Measurements from ENCODE around the gene GHRH.

Gene GHRH

DNA sequence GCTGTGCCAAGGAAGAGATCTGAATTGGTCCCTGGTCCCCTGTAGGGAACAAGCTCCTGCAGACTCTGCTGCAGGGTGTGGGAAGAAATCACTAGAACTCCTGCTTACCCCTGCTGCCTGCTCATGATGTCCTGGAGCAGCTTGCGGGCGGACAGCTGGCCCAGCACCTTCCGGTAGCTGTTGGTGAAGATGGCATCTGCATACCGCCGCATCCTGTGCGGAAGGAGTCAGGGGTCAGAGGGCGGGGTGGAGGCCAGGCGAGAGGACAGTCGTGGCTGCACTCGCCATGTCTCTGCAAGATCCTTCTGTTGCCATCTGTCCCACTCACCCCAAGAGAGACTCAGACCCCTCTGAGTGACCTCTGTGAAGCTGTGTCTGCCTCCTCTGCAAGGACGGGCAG, 5.3 kb downstream of the GHRH start:
- Mint-ChIP-seq H3K36me3 (no peaks in the 10 kb centered on the region), H3K27me3 (no peaks in the 10 kb centered on the region), H3K4me3 (no peak overlapping the region), H3K4me1 (no peaks in the 10 kb centered on the region), H3K9me3 (no peaks in the 10 kb centered on the region), H3K27ac (no peak overlapping the region)

DNA sequence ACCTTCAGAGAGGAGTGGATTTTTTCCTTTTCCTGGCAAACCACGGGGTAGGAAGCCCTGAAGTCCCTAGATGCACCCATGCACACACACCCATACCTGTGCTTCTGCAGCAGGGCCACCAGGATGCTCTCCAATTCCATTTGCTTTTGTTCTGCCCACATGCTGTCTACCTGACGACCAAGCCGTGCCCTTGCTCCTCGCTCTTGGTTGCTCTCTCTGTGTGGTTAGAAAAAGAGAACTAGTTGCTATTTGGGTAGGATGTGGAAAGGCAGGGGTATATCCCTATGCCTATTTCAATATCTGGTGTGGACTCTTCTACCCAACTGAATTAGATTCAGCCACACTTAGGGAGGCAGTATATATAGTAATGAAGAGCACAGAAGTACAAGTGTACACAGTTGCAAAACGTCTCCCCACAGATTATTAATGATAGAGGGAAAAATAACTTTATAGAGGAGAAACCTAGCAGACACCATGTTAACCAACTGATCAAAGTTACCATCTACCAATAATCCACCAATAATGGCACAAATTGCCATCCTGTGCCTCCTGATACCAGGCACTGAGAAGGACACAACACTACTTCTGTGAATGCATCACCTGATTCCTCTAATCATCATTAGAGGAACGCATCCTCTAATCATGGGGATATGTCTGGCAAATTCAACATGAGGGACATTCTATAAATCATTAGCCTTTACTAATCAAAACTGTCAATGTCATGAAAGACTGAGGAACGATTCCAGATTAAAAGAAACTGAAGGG, 7.3 kb downstream of the GHRH start:
- Mint-ChIP-seq H3K27me3 (no peaks in the 10 kb centered on the region), H3K4me3 (no peak overlapping the region), H3K27ac (no peak overlapping the region), H3K9me3 (no peaks in the 10 kb centered on the region), H3K4me1 (no peaks in the 10 kb centered on the region), H3K36me3 (no peaks in the 10 kb centered on the region)

DNA sequence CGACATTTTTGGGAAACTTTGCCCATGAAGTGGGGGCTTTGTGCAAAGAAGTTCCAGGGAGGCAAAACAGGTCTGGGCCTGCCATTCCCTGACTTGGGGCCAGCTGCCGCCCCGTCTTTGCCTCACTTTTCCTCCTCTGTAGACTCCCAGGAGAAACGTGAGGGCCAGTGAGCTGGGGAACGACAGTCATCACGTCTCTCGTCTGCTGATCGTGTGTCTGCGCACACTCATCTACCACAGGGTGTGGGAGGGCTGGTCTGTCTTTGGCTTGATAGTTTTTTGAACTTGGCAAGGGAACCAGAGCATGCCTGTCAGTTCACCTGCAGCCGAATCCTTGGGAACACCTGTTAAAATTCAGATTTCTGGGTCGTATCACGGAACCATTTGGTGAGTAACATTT, 8.5 kb downstream of the GHRH start:
- no peaks in the 10 kb centered on the region for H3K36me3 Mint-ChIP-seq
- no peaks in the 10 kb centered on the region for H3K4me1 Mint-ChIP-seq
- no peaks in the 10 kb centered on the region for H3K27me3 Mint-ChIP-seq
- no peak overlapping the region for H3K27ac Mint-ChIP-seq
- H3K4me3 Mint-ChIP-seq: no peak overlapping the region
- no peaks in the 10 kb centered on the region for H3K9me3 Mint-ChIP-seq

DNA sequence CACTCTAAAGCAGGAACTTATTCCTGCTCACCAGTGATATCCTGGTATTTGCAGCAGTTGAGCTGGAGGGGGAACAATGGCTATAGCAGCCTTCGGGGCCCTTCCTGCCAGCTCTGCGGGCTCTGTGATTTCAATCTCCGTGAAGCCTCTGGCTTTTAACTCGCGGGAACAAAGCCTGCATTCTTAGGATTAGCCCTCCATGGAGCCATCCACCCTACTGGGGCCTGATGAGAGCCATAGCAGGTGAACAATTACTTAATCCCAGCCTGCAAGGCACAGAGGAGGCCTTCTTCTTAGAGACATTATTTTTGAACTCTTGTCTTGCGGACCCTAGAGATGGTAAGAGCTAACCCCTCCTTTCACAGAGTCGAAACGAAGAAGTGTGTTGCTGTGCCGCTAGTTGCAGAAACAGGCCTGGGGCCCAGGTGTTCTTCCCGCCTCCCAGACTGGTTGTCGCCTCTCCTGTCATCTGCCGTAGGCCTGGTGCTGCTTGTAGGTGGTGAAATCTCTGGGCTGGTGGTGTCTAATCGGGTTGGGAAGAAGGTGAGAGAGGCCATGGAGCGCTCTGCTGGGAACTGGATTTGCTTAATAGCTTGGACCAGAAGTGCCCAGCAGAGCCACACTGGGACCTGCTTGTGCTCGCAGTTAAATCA, 9.7 kb downstream of the GHRH start:
- Mint-ChIP-seq H3K4me3 (no peak overlapping the region), H3K4me1 (no peaks in the 10 kb centered on the region), H3K36me3 (no peaks in the 10 kb centered on the region), H3K27ac (no peak overlapping the region), H3K9me3 (no peaks in the 10 kb centered on the region), H3K27me3 (no peaks in the 10 kb centered on the region)

DNA sequence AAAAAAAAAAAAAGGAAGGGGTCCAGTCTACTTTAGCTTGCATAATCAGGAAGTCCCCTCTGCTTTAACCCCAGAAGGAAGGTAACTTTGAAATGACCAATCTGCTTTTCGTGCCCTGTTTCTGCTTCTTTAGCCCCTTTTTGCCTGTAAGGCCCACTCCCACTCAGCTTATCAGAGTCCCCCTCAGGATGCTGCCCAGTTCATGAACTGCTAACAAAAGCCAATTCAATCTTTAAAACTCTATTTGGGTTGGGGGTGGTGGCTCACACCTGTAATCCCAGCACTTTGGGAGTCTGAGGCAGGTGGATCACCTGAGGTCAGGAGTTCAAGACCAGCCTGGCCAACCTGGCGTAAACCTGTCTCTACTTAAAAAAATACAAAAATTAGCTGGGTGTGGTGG, 12.3 kb downstream of the GHRH start:
- no peaks in the 10 kb centered on the region for H3K4me1 Mint-ChIP-seq
- H3K27ac Mint-ChIP-seq: no peak overlapping the region
- H3K27me3 Mint-ChIP-seq: no peaks in the 10 kb centered on the region
- no peak overlapping the region for H3K4me3 Mint-ChIP-seq
- H3K9me3 Mint-ChIP-seq: no peaks in the 10 kb centered on the region
- H3K36me3 Mint-ChIP-seq: no peaks in the 10 kb centered on the region

DNA sequence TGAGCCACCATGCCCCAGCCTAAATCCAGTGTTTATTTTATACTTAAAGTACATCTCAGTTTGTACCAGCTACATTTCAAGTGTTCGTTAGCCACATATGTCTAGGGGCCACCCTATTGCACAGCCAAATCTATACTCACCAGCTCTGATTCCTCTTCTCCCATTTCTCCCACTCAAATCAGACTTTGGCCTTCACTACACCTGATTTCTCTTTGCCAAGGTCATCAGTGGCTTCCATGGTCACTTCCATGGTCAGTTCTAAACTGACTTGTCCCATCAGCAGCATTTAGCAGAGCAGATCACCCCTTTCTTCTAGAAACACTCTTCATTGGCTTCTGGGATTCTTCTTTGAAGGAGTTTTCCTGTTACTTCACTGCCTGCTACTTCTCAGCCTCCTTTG, 14.1 kb downstream of the GHRH start:
- no peak overlapping the region for H3K4me3 Mint-ChIP-seq
- no peaks in the 10 kb centered on the region for H3K27me3 Mint-ChIP-seq
- H3K36me3 Mint-ChIP-seq: peaks cover 7% of the 10 kb centered on the region
- no peaks in the 10 kb centered on the region for H3K4me1 Mint-ChIP-seq
- no peaks in the 10 kb centered on the region for H3K9me3 Mint-ChIP-seq
- no peak overlapping the region for H3K27ac Mint-ChIP-seq

DNA sequence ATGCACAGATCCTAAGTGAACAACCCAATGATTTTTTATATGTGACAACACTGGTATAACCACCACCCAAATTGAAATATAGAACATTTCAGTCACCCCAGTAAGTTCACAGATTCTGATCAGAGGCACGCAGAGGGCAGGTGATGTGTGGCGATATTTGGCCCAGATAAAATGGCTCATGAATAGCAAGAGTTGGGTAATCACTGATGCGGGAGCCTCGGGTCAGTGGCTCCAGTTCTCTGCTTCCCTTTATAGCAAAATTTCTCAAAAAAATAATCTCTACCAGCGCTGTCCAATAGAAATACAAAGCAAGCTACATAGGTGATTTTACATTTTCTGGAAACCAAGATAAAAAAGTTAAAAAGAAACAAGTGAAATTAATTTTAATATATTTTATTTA, 14.9 kb downstream of the GHRH start:
- Mint-ChIP-seq H3K27me3 (no peaks in the 10 kb centered on the region), H3K4me3 (no peak overlapping the region), H3K4me1 (no peaks in the 10 kb centered on the region), H3K36me3 (peaks cover 7% of the 10 kb centered on the region), H3K9me3 (no peaks in the 10 kb centered on the region), H3K27ac (peak overlapping the region; percentile 23)

DNA sequence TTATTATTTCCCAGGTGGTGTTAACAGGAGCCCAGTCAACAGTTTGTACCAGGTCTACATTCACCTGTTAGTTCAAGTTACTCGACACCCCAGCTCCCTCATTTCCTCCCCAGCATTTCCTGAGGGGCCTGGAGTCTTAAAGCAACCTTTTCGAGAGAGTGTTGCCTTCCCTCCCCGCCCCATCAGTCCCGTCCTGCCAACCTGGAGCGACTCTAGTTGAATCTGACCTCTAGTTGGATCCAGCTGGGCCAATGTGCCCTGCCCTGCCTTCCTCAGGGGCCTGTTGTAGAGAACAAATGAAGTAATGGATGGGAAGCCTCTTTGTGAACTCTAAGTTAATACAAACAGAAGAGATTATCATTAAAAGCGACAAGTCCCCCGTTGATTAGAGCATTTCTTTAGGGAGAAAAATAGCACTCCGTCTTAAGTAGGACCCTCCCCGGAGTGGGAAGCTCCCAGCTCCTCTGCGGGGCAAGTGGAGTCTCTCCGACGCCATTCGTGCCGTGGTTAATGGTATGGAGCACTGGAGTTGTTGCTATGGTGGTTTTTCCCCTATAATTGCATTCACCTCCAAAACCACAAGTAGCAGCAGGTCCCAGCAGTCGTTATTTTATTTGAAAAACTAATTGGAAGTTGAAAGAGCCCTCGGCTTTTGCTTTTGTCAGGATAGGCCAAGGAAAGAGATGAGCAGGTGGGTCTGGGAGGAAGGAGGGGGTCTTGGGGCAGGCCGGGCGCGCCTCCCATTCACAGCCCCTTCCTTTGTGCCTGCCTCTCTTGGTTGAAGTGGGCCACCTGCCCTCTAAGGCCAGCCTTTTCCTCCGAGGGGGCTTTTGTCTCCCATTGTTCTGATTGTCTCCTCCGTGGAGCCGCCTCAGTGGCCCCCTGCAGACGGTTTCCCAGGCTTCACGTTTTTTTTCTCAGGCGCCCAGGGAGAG, 16.1 kb downstream of the GHRH start:
- Mint-ChIP-seq H3K4me3 (no peak overlapping the region), H3K27ac (no peak overlapping the region), H3K9me3 (no peaks in the 10 kb centered on the region), H3K36me3 (peaks cover 8% of the 10 kb centered on the region), H3K27me3 (no peaks in the 10 kb centered on the region), H3K4me1 (no peaks in the 10 kb centered on the region)

DNA sequence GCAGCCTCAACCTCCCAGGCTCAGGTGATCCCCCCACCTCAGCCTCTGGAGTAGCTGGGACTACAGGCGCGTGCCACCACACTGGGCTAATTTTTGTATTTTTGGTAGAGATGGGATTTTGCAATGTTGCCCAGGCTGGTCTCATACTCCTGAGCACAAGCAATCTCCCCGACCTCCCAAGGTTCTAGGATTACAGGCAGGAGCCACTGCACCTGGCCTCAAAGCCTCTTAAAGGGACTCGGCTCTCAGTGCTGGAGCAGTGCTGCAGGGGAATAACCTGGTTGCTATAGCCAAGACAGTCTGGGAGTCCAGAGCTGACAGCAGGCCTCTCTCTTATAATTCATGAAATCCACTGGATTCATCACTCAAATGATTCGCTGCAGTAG, 17.0 kb downstream of the GHRH start:
- no peak overlapping the region for H3K4me3 Mint-ChIP-seq
- no peaks in the 10 kb centered on the region for H3K27me3 Mint-ChIP-seq
- peaks cover 10% of the 10 kb centered on the region for H3K36me3 Mint-ChIP-seq
- H3K9me3 Mint-ChIP-seq: no peaks in the 10 kb centered on the region
- H3K4me1 Mint-ChIP-seq: no peaks in the 10 kb centered on the region
- no peak overlapping the region for H3K27ac Mint-ChIP-seq

DNA sequence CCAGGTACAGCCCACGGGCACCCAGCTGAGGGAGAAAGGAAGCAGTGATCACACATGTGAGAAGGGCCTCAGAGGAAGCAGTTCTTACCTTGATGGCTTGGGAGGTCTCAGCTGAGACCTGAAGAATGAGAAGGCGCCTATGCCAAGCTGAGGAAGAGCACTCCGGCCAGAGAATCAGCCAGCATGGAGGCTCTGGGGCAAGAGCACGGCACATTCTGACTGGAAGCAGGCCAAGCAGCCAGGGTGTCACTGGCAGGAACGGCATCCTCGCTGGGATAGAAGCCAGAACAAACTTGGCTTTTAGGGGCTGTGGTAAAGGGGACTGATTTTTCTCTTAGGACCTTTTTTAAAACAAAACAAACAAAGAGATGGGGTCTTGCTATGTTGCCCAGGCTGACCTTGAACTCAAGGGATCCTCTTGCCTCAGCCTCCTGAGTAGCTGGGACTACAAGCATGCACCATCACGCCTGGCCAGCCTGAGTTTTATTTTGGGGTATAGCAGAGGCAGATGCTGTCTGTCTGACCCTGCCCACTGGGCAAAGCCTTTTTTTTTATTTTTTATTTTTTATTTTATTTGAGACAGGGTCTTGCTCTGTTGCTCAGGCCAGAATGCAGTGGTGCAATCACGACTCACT, 17.6 kb downstream of the GHRH start:
- no peaks in the 10 kb centered on the region for H3K4me1 Mint-ChIP-seq
- H3K27ac Mint-ChIP-seq: no peak overlapping the region
- H3K27me3 Mint-ChIP-seq: no peaks in the 10 kb centered on the region
- H3K4me3 Mint-ChIP-seq: no peak overlapping the region
- peaks cover 10% of the 10 kb centered on the region for H3K36me3 Mint-ChIP-seq
- no peaks in the 10 kb centered on the region for H3K9me3 Mint-ChIP-seq

DNA sequence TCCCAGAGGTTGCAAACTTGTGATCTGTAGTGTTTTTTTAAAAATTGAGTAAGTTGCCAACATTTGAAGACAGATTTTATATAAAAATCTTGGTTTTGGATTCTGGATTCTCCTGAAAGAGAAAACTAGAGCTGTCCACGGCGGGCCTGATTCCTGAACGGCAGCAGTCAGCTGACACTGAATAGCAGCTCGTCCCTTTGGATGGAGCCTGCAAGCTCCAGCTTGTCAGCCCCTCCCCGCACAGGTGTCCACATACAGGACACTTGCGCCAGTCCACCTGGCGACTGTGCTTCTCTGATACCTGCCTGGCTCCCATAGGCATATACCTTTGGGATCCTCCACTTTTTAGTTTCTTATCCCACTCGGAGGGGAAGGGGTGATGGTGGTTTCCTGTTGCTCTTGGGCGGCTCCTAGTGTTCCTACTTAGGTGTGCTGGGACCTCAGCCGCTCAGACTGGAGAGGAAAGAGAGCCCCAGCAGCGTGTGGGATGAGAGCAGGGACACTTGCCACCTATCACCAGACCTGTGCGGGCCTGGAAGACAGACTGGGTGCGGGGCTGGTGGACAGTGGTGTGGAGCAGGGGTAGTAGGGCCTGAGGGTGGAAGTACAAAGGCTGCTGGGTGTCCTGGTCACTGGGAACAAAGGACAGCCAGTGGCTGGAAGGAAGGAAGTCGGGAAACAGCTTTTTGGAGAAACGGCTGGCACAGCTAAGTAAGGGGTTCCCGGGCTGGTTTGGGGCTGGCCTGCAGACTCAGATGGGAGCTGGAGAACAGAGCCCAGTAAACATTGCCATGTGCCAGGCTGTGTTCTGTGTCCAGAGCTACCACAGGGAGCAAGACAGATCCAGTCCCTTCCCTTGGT, 18.3 kb downstream of the GHRH start:
- peaks cover 10% of the 10 kb centered on the region for H3K36me3 Mint-ChIP-seq
- no peaks in the 10 kb centered on the region for H3K9me3 Mint-ChIP-seq
- H3K4me1 Mint-ChIP-seq: no peaks in the 10 kb centered on the region
- H3K4me3 Mint-ChIP-seq: no peak overlapping the region
- no peak overlapping the region for H3K27ac Mint-ChIP-seq
- H3K27me3 Mint-ChIP-seq: no peaks in the 10 kb centered on the region

DNA sequence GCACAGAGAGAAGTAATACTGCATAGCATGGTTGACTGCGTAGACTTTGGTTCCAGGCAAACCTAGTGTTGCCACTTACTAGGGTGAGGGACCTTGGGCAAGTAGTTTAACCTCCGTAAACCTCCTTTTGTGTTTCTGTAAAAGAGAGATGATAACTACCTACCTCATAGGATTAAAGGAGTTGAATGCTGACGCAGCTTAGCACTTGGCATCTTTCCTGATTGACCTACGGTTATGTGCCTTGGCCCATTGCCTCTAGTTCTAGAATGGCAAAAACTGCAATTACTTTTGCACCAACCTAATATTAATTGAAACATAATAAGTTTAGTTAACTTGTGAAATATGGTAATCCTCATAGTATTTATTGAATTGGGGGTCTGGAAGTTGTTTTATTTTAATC, 19.1 kb downstream of the GHRH start:
- Mint-ChIP-seq H3K36me3 (peaks cover 10% of the 10 kb centered on the region), H3K27me3 (no peaks in the 10 kb centered on the region), H3K9me3 (no peaks in the 10 kb centered on the region), H3K27ac (no peak overlapping the region), H3K4me1 (no peaks in the 10 kb centered on the region), H3K4me3 (no peak overlapping the region)

DNA sequence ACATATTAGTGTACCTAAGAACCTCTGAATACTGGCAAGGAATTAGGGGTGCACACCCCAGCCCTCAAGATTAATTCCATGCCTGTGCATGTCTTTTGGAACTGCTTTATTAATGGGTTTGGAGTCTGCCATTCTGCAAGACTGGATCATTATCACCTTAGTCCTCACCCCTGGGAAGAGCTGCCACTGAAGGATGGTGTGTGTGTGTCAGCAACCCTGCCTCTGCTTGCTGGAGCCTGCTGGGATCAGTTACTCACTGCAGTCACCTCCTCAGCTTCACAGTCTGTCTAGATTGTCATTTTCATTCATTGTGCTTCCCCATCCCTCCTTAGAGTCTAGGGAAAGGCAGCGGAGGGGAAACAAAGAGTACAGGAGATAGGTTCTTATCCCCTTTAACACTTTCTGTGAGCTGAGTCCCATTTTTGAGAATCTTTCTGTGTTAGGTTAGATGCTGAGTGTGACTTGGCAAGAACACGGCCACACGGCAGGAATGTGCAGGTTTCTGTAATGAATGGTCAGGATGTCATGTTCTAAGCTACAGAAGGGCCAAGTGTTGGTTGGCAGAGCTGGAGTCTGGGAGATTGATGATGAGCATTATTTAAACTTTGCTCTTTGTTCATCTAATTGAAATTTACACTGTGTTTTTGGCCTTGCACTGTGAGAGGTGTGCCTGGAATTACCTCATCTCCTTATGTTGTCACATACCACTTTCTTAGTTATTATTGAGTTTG, 21.1 kb downstream of the GHRH start:
- H3K27ac Mint-ChIP-seq: no peak overlapping the region
- H3K27me3 Mint-ChIP-seq: no peaks in the 10 kb centered on the region
- peaks cover 10% of the 10 kb centered on the region for H3K36me3 Mint-ChIP-seq
- no peak overlapping the region for H3K4me3 Mint-ChIP-seq
- no peaks in the 10 kb centered on the region for H3K9me3 Mint-ChIP-seq
- no peaks in the 10 kb centered on the region for H3K4me1 Mint-ChIP-seq

DNA sequence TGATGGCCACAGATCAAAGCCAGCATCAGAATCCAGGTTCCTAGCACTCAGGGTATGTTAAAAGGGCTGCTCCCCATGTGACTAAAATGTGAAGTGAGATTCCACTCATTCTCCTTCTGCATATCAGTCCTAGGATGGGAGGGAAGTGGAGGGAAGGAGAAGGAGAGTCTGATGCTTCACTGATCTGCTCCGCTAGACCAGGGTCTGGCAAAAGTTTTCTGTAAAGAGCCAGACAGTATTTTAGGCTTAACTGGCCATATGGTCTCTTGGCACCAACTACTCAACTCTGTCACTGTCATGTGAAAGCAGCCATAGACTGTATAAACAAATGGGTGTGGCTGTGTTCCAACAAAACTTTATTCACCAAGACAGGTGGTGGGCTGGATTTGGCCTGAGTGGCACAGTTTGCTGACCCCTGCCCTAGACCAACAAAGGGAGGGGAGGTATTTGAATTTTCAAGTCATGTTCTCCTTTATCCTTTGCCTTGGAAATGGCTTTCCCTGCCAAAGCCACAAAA, 22.6 kb downstream of the GHRH start:
- Mint-ChIP-seq H3K9me3 (no peaks in the 10 kb centered on the region), H3K27ac (peak overlapping the region; percentile 30), H3K4me1 (no peaks in the 10 kb centered on the region), H3K36me3 (peaks cover 14% of the 10 kb centered on the region), H3K4me3 (no peak overlapping the region), H3K27me3 (no peaks in the 10 kb centered on the region)

All from activated naive CD4-positive, alpha-beta T cell treated with anti-CD3 and anti-CD28 coated beads, Interleukin-2, amount 50 U/mL, for 24 hours (primary cell).